ENCODE data around the gene DUOXA1. TPM values are rescaled to one million over a fixed set of nuclear protein-coding genes. Genes with fewer than 3 reads are reported as not detected.
"Not testable (repeated sequence)": the region's sequence is repeated elsewhere in the genome, so short reads cannot be mapped to it uniquely, and the experiment has no call there.

The DUOXA1 gene
- total and polyA plus RNA-seq, 2 experiments from 2014 or later = 0.09 TPM; not detected in 1

GRCh38 chr15:45089712-45090373 is 39.8 kb downstream of the DUOXA1 start:
- DNase-seq (ENCODE audit: low read depth in 1 of 2, low spot score in 1 of 2) = peak in 1 of 2 donors; percentile 17
- Histone ChIP-seq H3K36me3 (no peaks in the 10 kb centered on the region), H3K4me1 (ENCODE audit: low read depth) (peaks cover 13% of the 10 kb centered on the region), H3K9me3 (ENCODE audit: low read depth) (no peaks in the 10 kb centered on the region), H3K27me3 (peaks cover 22% of the 10 kb centered on the region), H3K27ac (no peak overlapping the region), H3K4me3 (no peak overlapping the region)
- no peak for TF ChIP-seq CTCF (IDR thresholded peaks at IDR 0.05; ENCODE audit: low read depth, low read length)

GRCh38 chr15:45088801-45089711 is 40.6 kb downstream of the DUOXA1 start:
- Histone ChIP-seq H3K27me3 (peaks cover 22% of the 10 kb centered on the region), H3K27ac (no peak overlapping the region)
- TF ChIP-seq CTCF (IDR thresholded peaks at IDR 0.05; ENCODE audit: low read depth, low read length) = no peak

GRCh38 chr15:45087513-45087912 is 42.2 kb downstream of the DUOXA1 start:
- DNase-seq (ENCODE audit: low read depth in 1 of 2, low spot score in 1 of 2) = no peak
- TF ChIP-seq CTCF (IDR thresholded peaks at IDR 0.05; ENCODE audit: low read depth, low read length) = no peak
- Histone ChIP-seq H3K4me1 (ENCODE audit: low read depth) (peaks cover 13% of the 10 kb centered on the region), H3K36me3 (no peaks in the 10 kb centered on the region), H3K9me3 (ENCODE audit: low read depth) (no peaks in the 10 kb centered on the region), H3K27me3 (peaks cover 10% of the 10 kb centered on the region), H3K4me3 (no peak overlapping the region), H3K27ac (no peak overlapping the region)

More at GRCh38 chr15:45088801-45089711, 40.6 kb downstream of the DUOXA1 start:
- Histone ChIP-seq H3K9me3 (ENCODE audit: low read depth) (no peaks in the 10 kb centered on the region), H3K4me3 (no peak overlapping the region), H3K36me3 (no peaks in the 10 kb centered on the region), H3K4me1 (ENCODE audit: low read depth) (peaks cover 13% of the 10 kb centered on the region)
- DNase-seq (ENCODE audit: low read depth in 1 of 2, low spot score in 1 of 2) = peak; percentile 23

- Histone ChIP-seq H3K27me3 (no peaks in the 10 kb centered on the region), H3K36me3 (no peaks in the 10 kb centered on the region), H3K27ac (no peak overlapping the region), H3K4me1 (ENCODE audit: low read depth) (peaks cover 16% of the 10 kb centered on the region), H3K4me3 (no peak overlapping the region), H3K9me3 (ENCODE audit: low read depth) (no peaks in the 10 kb centered on the region)
- no peak for DNase-seq (ENCODE audit: low read depth in 1 of 2, low spot score in 1 of 2)
- no peak for TF ChIP-seq CTCF (IDR thresholded peaks at IDR 0.05; ENCODE audit: low read depth, low read length)
These were observed 45.5 kb downstream of the DUOXA1 start for GRCh38 chr15:45084163-45084562.

- Histone ChIP-seq H3K4me1 (ENCODE audit: low read depth) (peaks cover 7% of the 10 kb centered on the region), H3K36me3 (no peaks in the 10 kb centered on the region)
- no peak for DNase-seq (ENCODE audit: low read depth in 1 of 2, low spot score in 1 of 2)
These were observed 46.5 kb downstream of the DUOXA1 start for GRCh38 chr15:45083223-45083622.

GRCh38 chr15:45082412-45082811 is 47.3 kb downstream of the DUOXA1 start:
- H3K36me3 ChIP-seq; H3K4me3 ChIP-seq; H3K27ac ChIP-seq; H3K9me3 ChIP-seq (ENCODE audit: low read depth); H3K4me1 ChIP-seq (ENCODE audit: low read depth); H3K27me3 ChIP-seq: not testable (repeated sequence)
- DNase-seq (ENCODE audit: low read depth in 1 of 2, low spot score in 1 of 2) = peak in 1 of 2 donors; percentile 20

More at GRCh38 chr15:45083223-45083622, 46.5 kb downstream of the DUOXA1 start:
- Histone ChIP-seq H3K27ac (no peak overlapping the region), H3K4me3 (no peak overlapping the region), H3K9me3 (ENCODE audit: low read depth) (no peaks in the 10 kb centered on the region), H3K27me3 (no peaks in the 10 kb centered on the region)
- no peak for TF ChIP-seq CTCF (IDR thresholded peaks at IDR 0.05; ENCODE audit: low read depth, low read length)

- not testable (repeated sequence) for H3K4me1 ChIP-seq (ENCODE audit: low read depth); H3K4me3 ChIP-seq; H3K27me3 ChIP-seq; H3K27ac ChIP-seq; H3K36me3 ChIP-seq; DNase-seq (ENCODE audit: low read depth in 1 of 2, low spot score in 1 of 2); H3K9me3 ChIP-seq (ENCODE audit: low read depth)
These were observed 49.1 kb downstream of the DUOXA1 start for GRCh38 chr15:45080593-45080992.

GRCh38 chr15:45079628-45080246 is 49.9 kb downstream of the DUOXA1 start:
- not testable (repeated sequence) for H3K4me3 ChIP-seq; DNase-seq (ENCODE audit: low read depth in 1 of 2, low spot score in 1 of 2); H3K4me1 ChIP-seq (ENCODE audit: low read depth); H3K36me3 ChIP-seq; H3K27ac ChIP-seq; H3K27me3 ChIP-seq; H3K9me3 ChIP-seq (ENCODE audit: low read depth)

All from cardiac muscle cell (in vitro differentiated cells and primary cell).